Measurements from ENCODE around the gene PLB1.

PLB1 gene
- total RNA-seq, result 5.7 to 31.0 (median 14.9) reads per million in 18 experiments

DNA sequence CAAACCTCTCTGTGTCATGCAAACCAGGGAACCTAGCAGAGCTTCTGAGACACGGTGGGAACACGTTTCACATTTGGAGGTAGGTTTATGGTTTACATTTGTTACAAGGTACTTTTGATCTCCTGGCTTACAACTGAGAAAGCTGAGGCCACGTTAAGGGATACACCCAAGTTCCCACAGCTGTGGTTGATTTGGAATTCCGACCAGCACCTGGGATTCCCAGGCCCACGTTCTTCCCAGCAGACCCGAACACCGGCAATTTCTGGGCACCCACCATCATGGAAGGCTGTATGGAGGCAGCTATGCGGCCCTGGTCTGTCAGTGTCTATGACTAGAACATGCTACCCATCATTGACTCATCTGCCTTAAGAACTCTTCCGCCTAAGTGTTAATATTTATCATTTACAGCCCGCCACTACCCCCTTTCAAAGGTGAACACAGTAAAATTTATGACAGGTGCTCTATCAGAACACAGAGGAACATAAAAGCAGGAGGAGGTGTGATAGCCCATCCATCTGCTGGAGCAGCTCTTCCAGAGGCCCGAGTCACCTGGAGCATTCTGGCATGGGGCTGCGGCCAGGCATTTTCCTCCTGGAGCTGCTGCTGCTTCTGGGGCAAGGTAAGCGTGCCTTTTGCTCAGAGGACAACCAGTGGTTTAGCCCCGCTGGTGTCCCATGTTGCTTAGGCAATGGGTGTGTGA lies at the start of gene PLB1:
Gene PLB1 (plus strand): TSS at position 510 of the 700 bp plus-strand sequence. CDS start 55 bp downstream, at position 565.
- DNase-seq, result no peak

GRCh38 chr2:28446531-28446930 lies 49.3 kb upstream of the PLB1 start:
- peak; percentile 39 to 63 for DNase-seq

GRCh38 chr2:28447086-28447485 lies 48.8 kb upstream of the PLB1 start:
- peak in 1 of 2 donors; percentile 24 for DNase-seq

- peak; percentile 93 to 99 for DNase-seq
Observed at GRCh38 chr2:28447943-28448792, 47.7 kb upstream of the PLB1 start.

DNA sequence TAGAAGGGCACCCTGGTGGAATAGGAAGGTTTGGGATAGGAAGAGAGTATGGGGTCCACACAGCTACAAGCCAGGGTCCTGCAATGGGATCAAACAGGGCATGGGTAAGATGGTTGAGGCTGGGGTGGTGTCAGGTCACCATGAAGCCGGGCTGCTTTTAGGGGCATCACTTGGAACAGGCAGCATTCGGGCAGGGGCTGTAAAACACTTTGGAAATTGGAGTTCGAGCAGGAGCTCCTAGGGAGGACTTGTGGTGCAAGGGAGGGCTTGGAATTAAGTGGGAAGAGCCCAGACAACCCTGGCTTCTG lies 47.1 kb upstream of the PLB1 start:
- DNase-seq, result no peak

DNA sequence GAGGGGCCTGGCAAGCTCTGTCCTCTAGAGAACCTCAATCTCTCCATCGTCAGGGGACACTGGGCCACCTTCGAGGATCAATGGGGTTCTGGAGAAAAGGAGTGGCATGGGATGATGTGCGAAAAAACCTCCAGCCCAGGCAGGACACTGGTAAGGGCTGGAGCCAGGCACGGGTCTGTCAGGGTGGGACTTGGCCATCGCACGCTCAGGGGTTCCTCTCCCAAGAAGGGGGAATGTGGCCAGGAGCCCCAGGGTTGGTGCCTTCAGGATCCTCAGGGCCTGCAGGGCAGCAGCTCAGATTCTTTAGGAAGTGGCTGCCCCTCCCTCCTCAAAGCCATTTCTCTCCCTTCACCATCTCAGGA lies 46.8 kb upstream of the PLB1 start:
- no peak for DNase-seq

- peak; percentile 37 to 48 for DNase-seq
Observed at GRCh38 chr2:28449488-28450395, 46.1 kb upstream of the PLB1 start.

- DNase-seq, result no peak
Observed at GRCh38 chr2:28450901-28451565, 44.8 kb upstream of the PLB1 start.

- no peak for DNase-seq
Observed at GRCh38 chr2:28451793-28452533, 43.9 kb upstream of the PLB1 start.

- peak; percentile 75 to 78 for DNase-seq
Observed at GRCh38 chr2:28452534-28453081, 43.3 kb upstream of the PLB1 start.

- DNase-seq, result no peak
Observed at GRCh38 chr2:28453396-28453795, 42.5 kb upstream of the PLB1 start.

GRCh38 chr2:28454016-28454930 lies 41.6 kb upstream of the PLB1 start:
- no peak for DNase-seq

DNA sequence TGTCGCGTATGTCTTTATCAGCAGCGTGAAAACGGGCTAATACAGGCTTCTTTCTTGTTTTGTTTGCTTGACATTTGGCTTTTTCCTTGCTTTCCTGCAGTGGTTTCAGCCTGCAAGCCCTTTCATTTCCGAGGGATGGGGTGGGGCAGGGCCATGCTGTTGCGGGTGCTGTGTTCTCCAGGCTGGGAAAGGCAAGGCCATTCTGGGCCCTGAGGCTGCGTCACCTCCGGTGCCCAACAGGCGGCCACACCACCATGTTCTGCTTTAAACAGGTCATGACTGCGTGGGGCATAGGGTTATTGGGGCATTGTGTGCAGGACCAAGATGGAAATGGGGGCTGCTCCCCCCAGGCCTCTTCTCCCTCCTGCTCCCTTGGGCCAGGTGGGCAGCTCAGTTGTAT lies 38.6 kb upstream of the PLB1 start:
- no peak for DNase-seq

DNA sequence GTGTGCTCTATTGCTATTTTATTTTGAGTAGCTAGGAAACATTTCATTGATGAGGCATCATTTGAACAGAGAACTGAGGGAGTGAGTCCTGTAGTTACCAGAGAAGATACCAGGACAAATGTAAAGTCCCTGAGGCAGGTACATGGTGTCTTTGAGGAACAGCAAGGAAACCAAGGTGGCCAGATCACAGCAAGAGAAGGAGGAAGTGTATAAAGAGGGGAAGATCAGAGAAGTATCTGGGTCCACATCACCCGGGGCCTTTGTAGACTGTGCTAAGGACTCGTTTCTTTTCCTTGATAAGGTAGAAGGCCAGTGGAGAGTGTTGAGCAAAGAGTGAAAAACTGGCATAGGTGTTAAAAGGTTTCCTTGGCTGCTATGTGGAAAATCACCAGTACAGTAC lies 34.8 kb upstream of the PLB1 start:
- no peak for DNase-seq

GRCh38 chr2:28462122-28462521 lies 33.7 kb upstream of the PLB1 start:
- DNase-seq, result no peak

- no peak for DNase-seq
Observed at GRCh38 chr2:28463211-28463816, 32.5 kb upstream of the PLB1 start.

DNA sequence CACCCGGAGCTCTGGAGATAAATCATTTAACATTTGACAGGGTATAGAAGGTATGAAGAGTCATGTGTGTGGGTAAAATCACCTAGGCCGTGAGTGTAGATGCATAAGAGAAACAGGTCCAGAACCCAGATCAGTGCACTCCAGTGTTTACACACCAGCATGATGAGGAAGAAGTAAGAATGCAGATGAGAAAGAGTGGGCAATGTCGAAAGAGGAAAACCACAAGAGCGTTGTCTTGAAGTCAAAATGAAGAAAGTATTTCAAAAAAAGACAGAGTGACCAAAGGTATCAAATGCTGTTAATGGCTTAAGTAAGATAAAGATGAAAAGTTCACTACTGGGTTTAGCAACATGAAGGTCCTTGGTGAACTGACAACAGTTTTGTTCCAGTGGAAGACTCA lies 32.0 kb upstream of the PLB1 start:
- DNase-seq, result peak; percentile 68 to 74

DNA sequence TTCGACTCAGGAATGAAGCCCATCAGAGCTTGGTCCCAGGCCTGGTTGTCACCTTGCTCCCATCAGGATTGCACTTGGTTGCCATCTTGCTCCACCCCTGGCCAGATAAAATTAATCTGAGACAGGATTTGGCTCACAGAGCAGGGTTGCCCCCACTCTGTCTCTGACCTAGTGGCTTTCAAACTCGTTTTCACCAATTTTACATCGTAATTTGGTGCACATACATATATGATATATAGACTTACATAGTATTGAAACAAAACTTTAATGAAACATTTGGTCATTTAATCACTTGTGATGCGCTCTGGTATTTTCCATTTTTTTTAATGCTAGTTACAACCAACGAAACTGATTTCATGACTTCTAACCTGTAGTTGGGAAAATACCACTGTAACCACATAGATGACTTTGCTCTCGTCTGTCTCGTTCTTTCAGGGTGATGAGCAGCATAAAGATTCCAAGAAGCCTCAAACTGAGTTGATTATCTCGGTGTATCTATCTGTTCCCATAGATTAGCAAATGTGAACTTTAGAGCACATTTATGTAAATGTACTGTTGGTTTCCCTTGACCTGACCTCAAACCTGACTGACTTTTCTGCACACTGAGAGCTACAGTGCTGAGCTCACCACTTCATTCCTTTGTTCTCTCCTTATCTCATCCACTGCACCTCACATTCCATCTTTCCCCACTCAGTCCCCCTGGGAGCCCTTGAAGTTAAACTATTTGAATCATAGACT lies 30.5 kb upstream of the PLB1 start:
- no peak for DNase-seq

- peak in 1 of 2 donors; percentile 34 for DNase-seq
Observed at GRCh38 chr2:28469304-28469703, 26.6 kb upstream of the PLB1 start.
